Suppressor macrophage treated with lipopolysaccharide for 4 hours (primary cell): ENCODE results near the gene TRIM9.
"Not testable (repeated sequence)": the region's sequence is repeated elsewhere in the genome, so short reads cannot be mapped to it uniquely, and the experiment has no call there.

Experiments used
- DNase-seq: peaks from one replicate; pipeline ENCODE4 v3.0.0-alpha.2; 2020

The TRIM9 gene

DNA sequence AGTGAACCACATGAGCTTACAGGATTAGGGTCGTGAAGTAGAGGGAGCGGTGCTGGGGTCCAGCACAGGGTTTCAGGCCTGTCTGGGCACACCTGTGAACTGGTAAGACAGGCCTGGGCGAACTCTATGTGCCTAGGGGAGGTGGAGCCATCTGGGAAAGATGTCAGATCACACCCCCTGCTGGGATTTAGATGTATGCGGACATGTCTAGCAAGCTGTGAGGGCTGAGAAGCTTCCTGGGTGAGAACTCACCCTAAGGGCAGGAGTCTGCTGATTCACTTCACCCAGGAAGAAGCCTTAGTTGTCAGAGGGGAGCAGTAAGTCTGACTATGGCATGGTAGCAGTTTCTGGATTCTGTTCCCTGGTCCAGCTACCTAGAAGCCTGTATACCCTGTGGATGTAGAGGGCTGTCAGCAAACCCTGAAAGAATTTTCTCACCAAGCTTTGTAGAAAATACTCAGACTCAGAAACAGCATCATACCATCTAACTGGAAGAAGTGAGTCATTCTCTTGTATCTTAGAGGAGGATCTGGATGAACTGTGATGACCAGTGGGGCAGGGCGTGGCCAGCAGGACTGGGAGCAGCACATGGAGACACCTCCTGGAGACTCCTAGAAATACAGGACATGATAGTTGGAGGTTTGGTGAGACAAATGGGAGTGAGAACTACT, 139.4 kb downstream of the TRIM9 start:
- peak; percentile 94 for DNase-seq

DNA sequence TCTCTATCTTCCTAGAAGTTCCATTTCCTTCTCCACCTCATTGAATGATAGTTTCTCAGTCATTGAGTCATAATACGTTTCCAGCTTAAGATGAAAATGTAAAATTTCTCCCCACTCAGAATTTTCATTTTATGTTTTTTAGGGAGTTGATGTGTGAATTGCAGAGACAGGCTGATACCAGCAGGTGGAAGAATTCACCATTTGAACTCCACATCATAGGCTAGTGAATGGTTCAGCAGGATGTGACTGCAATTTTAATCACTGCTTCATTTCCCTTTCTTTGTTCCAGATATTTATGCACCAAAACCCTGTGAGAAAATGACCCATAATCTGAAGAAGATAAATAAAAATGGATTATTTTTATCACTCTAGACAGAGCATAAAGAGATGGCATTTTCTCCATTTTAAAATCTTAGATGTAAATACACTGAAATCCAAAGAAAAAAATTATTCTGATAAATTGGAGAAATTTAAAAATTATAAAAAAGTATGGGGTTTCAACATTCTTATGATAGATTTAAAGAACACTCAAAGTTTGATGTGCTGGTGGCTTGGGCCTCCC, 140.0 kb downstream of the TRIM9 start:
- DNase-seq = peak; percentile 72

- no peak for DNase-seq
These were observed 141.4 kb downstream of the TRIM9 start for GRCh38 chr14:50953502-50953901.

- no peak for DNase-seq
These were observed 143.9 kb downstream of the TRIM9 start for GRCh38 chr14:50951032-50951431.

- no peak for DNase-seq
These were observed 146.7 kb downstream of the TRIM9 start for GRCh38 chr14:50948205-50948604.

DNA sequence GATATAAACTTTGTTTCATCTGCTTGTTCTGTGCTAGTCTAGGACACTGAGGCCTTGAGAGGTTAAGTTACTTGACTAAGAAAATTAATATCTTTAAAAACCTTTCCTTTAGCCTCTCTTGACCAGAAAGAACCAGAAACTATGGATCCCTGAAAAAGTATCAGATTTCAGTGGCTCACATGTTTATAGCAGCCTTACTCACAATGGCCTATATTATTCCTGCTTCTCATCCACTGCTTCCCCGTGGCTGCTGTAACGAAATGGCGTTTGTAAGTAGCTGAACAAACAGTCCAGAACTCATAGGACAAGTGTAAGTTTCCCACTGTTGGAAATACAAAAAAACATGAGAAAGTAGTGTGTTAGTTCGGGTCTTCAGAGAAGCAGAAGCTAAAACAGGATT, 147.5 kb downstream of the TRIM9 start:
- no peak for DNase-seq

GRCh38 chr14:50946234-50946935, 148.5 kb downstream of the TRIM9 start:
- no peak for DNase-seq

GRCh38 chr14:50944647-50945413, 150.1 kb downstream of the TRIM9 start:
- no peak for DNase-seq

DNA sequence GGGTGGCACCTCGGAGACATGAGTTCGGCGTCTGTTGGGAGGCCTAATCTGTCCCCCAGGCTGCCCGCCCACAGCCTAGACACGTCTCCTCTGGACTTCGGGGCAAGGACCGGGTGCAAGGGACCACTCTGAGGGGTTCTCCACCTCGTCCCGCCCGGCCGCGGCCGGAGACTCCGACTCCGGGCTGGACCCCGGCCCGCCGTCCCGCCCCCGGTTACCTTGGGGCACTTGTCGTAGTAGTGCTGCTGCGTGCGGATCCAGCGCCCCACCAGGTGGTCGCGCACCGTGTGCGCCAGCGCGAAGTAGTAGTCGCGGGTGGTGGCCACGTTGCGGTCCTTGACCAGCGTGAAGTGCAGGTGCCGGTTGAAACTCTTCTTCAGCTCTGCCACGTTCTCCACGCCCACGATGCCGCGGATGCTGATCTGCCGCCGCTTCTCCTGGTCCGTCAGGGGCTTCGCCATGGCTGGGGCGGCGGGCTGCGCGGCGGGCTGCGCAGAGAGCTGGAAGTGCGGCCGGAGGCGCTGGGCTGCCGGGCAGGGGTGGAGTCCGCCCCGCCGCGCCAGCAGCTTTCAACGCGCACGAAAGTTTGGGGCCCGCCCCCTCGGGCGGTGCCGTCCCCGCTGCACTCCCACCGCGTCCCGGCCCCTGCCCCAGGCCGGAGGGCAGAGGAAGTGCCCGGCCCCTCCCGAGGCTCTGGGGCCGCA, 150.8 kb downstream of the TRIM9 start, which contains the start of gene PYGL:
TSS of gene PYGL (minus strand) at position 541 of the 704 bp plus-strand sequence. CDS start at position 461, 80 bp downstream.
- DNase-seq = peak; percentile 87

DNA sequence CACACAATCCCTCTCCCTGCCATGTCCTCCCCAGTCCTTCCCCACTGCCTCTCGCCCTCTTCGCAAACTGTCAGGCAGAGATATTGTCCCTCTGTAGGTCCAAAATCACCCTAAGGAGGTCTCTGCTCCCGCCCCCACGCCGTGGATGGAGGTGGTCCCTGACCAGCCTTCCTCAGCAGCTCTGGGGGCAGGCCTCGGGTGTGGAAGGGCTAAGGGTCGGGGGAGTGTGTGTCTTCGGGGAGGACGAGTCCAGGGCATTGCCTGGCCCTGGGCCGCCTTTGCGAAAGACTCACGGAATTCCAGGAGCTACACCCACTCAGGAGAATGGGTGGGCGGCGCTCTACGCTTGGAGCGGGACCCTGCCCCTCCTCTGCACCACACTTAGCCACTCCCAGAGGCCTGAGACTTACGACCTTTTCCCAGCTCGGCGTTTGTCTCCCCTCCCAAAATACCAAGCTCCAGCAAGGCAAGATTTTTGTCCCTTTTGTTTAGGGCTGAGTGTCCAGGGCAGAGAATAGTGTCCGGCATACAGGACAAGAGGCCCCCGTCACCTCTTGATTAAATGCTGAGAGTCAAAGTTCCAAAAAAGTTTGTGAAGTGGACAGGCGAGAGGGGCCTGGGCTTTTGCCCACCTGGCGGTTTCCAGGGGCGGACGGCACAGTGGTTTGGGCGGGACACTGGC, 151.5 kb downstream of the TRIM9 start:
- DNase-seq = no peak

DNA sequence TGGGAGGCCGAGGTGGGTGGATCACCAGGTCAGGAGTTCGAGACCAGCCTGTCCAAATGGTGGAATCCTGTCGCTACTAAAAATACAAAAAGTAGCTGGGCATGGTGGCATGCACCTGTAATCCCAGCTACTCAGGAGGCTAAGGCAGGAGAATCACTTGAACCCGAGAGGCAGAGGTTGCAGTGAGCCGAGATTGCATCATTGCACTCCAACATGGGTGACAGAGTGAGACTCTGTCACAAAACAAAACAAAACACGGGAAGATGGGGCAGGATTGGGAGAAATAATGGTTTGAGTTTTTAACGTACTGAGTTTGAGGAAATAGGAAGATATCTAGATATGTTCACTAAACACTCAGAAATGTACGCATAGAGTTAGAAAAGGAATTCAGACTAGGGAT, 153.3 kb downstream of the TRIM9 start:
- not testable (repeated sequence) for DNase-seq

DNA sequence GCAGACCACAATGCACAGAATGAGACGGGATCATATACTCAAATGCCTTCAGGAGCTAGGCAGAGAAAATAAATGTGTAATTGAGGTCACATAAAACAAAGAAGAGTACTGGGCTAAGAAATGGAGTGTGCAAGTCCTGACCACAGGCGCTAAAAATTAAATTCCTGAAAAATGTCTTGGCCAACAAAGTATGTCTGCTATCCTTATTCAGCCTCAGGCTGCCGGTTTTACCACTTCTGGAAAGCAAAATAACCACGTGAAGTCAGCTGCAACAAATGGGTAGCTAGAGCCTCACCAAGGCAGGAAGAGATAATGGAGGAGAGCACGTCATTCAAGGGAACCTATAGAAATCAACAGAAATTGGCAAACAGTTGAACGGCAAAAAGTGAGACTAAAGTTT, 153.8 kb downstream of the TRIM9 start:
- DNase-seq = no peak

DNA sequence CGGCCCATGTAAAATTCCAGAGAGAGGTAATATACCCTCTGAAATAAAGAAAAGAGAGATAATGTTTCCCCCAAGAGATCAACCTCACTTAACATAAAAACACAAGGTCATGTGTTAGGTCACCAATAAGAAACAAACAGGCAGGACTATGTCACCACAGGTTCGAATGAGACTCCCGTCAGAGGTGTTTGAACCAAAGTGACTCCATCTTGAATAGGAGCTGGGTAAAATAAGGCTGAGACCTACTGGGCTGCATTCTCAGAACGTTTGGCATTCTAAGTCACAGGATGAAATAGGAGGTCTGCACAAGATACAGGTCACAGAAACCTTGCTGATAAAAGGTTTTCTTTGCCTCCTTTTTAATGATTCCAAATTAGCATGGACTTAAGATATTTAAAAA, 157.1 kb downstream of the TRIM9 start:
- DNase-seq = no peak

- peak; percentile 75 for DNase-seq
These were observed 157.6 kb downstream of the TRIM9 start for GRCh38 chr14:50937325-50937724.

GRCh38 chr14:50936882-50937281, 158.0 kb downstream of the TRIM9 start:
- no peak for DNase-seq

DNA sequence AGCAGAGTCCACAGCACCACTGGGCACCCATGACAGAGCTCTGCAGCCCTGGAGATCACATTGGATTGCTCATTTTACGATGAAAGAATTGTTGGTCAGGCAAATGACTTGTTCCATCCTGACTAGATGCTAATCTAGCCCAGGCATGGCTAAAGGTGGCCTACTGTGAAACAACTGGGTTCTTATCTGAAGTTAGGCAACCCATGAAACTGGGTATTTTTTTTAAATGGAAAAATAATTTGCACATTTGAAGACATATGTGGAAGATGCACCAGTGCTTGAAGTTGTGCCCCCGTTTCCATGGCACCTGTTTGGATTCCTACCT, 158.9 kb downstream of the TRIM9 start:
- no peak for DNase-seq

DNA sequence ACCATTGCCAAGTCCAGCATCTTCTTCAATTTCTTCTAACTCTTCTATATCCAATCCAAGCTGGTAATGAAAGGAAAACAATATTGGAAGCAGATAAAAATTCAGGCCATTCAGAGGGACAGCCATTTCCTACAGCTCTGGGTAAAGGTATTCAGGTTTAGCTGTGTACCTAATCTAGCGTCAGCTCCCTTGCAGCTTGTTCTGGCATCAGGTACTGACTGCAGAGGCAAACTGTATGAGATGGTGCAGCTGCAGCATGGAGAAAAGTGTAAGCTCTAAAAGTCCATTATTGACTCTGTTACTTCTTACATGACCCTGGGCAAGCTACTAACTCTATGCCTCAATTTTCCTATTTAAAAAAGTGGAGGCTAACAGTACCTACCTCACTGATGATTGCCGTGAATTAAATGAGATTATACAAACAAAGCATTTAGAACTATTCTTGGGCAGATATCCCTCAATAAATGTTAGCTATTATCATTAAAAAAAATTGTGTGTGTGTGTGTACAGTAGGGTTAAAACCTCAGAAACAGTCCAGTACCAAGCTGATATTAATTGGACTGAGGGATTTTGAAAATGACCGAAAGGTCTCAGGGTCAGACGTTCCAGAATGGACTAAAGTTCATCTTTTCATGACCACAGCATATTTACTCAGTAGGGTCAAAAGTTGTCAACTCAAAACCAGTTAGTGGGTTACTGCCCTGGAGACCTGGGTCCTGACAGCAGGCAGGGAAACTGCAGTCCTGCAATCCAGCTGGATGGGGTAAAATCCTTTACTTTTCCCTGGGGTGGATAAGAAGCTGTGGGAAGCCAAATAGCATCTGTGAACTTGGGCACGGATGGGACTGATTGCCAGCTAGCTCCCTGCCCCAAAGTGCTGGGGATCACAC, 159.5 kb downstream of the TRIM9 start:
- DNase-seq = no peak

- no peak for DNase-seq
These were observed 162.1 kb downstream of the TRIM9 start for GRCh38 chr14:50932592-50933495.

DNA sequence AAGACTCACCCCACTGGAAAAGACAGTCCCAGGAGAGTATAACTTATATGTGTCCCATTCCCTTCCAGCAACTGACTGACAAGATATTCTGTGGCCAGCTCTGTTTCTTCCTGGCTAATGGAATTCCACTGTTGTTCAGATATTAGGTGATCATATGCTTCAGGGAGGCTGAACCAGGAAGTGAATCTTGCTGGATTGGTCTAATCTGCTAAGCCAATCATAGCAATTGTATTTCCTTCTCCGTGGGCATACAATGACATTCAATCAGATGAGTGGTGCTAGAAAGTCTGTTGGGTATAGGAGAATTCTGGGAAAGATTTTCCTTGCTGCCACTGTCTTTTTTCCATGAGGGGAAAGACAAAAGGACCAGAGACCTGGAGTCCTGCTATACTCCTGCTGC, 162.7 kb downstream of the TRIM9 start:
- peak; percentile 36 for DNase-seq

DNA sequence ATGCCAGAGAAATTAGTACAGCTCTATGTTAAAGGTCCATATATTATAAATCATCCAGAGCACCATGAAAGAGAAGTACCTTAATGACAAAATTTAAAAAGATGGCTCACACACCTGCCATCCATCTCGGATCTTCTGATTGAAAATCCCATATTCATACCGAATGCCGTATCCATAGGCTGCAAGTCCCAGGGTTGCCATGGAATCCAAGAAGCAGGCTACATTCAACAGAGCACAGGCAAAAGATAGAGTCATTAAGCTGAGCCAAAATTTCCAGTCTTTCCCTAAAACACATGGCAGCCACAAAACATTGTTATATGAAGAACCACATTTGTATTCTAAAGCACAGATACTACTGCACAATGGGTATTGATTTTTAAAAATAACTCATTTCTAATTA, 163.3 kb downstream of the TRIM9 start:
- DNase-seq = no peak
